WTC11 (cell line): ENCODE results near the gene TMEM131L.

Source experiments
- CTCF ChIP-seq: fragments of 200-600 bp; IDR thresholded peaks from 2 replicates; pipeline ENCODE4 v1.8.0; 2022; ENCODE audit warnings: antibody characterized with exemption
- E2F5 ChIP-seq: sonication (generic); formaldehyde crosslinking; IDR thresholded peaks from 2 replicates; pipeline ENCODE4 v1.8.1; 2022; ENCODE audit warnings: mild to moderate bottlenecking, moderate library complexity, missing genetic modification reagents
- FOXP1 ChIP-seq: sonication (generic); formaldehyde crosslinking; IDR thresholded peaks from 2 replicates; pipeline ENCODE4 v1.8.0; 2022; ENCODE audit warnings: missing genetic modification reagents, mild to moderate bottlenecking, moderate library complexity, borderline replicate concordance
- IRF1 ChIP-seq: sonication (generic); formaldehyde crosslinking; IDR thresholded peaks from 2 replicates; pipeline ENCODE4 v1.8.0; 2023; ENCODE audit warnings: missing genetic modification reagents
- NR1H2 ChIP-seq: sonication (generic); formaldehyde crosslinking; IDR thresholded peaks from 2 replicates; pipeline ENCODE4 v1.9.0; 2021; ENCODE audit warnings: mild to moderate bottlenecking, moderate library complexity, missing genetic modification reagents
- PRDM15 ChIP-seq: sonication (generic); formaldehyde crosslinking; IDR thresholded peaks from 2 replicates; pipeline ENCODE4 v1.8.0; 2022; ENCODE audit warnings: missing genetic modification reagents
- SP1 ChIP-seq: sonication (generic); formaldehyde crosslinking; conservative IDR thresholded peaks from 2 replicates; pipeline ENCODE4 v1.8.1; 2022; ENCODE audit warnings: missing genetic modification reagents
- TP53 ChIP-seq: sonication (generic); formaldehyde crosslinking; IDR thresholded peaks from 2 replicates; pipeline ENCODE4 v1.8.1; 2023; ENCODE audit warnings: mild to moderate bottlenecking, missing genetic modification reagents
- USF2 ChIP-seq: sonication (generic); formaldehyde crosslinking; IDR thresholded peaks from 2 replicates; pipeline ENCODE4 v1.8.1; 2023; ENCODE audit warnings: mild to moderate bottlenecking, missing genetic modification reagents, moderate library complexity
- ZNF317 ChIP-seq: sonication (generic); formaldehyde crosslinking; IDR thresholded peaks from 2 replicates; pipeline ENCODE4 v1.8.1; 2023; ENCODE audit warnings: low read depth, mild to moderate bottlenecking, moderate library complexity, missing genetic modification reagents, borderline replicate concordance

- TF ChIP-seq CTCF (no peak), E2F5 (CRISPR knock-in tag) (no peak), ZNF317 (CRISPR knock-in tag) (no peak), TP53 (CRISPR knock-in tag) (no peak), SP1 (CRISPR knock-in tag) (no peak), IRF1 (CRISPR knock-in tag) (no peak), USF2 (CRISPR knock-in tag) (no peak), PRDM15 (no peak), FOXP1 (CRISPR knock-in tag) (no peak), NR1H2 (no peak)
Measured at GRCh38 chr4:153497091-153497531, 31.0 kb downstream of the TMEM131L start.
